SH-SY5Y (cell line): ENCODE data around the gene PFKL.

Source experiments
- GATA2 ChIP-seq: IDR thresholded peaks from 2 replicates; pipeline ENCODE4 v1.6.1; 2011; ENCODE audit warnings: mild to moderate bottlenecking, low read depth, low read length
- GATA3 ChIP-seq: IDR thresholded peaks from 2 replicates; pipeline ENCODE4 v1.6.1; 2011; ENCODE audit warnings: low read depth, mild to moderate bottlenecking, low read length, moderate library complexity

DNA sequence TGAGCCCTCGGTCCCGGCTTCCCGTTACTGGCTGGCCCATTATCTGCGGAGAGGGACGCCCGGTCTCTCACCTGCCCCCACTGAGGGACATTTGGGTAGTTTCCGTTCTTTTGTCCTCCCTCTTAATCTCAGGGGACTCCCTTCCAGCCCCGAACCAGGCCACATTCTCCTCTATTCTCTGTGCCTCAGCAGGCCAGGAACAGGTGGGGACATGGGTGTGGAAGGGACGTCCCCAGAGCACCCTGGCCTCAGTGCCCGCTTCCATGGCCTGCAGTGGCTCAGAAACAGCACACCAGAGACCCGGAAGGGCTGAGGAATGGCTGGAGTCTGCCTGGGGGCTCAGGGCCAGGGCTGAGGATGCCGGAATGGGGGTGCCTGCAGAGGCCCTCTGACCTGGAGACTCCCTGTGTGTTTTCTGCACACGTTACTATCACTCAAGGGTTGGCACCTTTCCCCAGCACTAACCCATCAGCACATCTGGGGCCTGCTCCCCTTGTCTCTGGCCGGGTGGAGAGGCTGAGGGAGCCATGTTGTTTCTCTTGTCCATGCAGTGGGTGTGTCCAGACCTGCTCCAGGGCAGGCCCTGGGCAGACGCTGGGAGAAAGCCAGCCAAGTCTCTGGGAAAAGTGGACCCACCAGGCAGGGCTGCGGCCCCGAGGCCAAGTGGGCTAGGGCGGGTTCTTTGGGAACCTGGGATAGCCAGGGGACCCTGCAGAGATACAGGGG is 28.1 kb upstream of the PFKL start:
- TF ChIP-seq GATA2, result no peak
- no peak for TF ChIP-seq GATA3
